OCI-M1 (cell line): Measurements from ENCODE around the gene POLRMT.

Experiments used
- DNase-seq: peaks from one replicate; lab custom pipeline; 2025; lab: John Stamatoyannopoulos, UW

POLRMT gene

DNA sequence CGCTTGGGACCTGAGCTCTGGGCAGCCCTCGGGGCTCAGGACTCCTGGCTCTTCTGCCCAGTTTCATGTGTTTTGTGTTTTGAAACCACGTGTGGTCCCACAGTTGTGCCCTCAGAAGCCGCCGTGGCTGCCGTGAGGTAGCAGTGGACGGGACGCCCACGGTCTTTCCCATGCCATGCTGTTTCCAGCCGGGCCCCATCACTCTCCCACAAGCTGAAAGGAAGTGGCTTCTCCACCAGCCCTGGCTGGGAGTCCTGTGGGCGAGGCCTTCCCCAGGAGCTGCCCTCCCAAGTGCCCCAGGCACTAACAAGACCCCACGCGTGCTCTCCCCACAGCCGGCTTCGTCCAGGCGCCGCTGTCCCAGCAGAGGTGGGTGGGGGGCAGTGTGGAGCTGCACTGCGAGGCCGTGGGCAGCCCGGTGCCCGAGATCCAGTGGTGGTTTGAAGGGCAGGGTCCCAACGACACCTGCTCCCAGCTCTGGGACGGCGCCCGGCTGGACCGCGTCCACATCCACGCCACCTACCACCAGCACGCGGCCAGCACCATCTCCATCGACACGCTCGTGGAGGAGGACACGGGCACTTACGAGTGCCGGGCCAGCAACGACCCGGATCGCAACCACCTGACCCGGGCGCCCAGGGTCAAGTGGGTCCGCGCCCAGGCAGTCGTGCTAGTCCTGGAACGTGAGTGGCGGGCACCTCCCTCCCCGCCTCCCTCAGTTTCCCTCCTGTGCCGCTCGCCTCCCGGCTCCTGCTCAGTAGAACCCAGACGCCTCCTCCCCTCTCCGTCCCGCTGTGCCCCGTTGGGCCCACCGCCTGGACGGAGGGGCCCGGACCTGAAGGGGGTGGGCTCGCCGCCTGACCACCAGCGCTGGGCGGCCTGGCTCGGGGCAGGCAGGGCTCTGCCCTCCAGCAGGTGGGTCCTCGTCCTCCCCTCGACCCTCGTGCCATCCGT lies 55.6 kb downstream of the POLRMT start:
- DNase-seq = no peak

DNA sequence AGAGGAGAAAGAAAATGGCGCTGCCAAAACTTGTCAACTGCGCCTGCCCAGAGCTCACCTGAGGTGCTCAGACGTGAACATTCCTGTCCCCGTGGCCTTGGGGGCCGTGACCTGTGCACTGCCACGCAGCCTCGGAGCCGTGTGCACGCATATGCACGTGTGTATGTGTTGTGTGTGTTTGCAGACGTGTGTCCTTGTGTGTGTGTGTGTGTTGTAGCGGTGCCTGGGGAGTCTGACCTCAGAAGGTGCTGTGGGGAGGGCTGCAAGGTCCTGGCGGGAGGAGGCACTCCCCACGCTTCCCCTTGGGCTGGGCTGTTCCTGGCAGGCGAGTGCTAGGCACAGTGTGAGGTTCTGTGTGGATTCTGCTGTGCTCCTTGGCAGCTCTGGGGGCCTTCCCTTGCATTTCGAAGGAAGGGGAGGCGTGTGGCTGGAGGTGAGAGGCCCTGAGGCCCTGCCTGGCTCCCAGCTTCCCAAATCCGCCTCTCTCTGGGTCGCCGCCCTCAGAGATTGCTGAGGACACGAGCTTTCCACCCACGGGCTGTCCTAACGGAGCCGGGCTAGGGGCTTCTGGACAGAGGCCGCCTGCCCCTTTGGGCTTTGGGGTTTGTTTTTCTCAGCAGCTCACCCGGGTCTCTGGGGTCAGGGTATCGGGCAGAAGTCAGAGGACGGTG lies 56.4 kb downstream of the POLRMT start:
- DNase-seq = no peak

DNA sequence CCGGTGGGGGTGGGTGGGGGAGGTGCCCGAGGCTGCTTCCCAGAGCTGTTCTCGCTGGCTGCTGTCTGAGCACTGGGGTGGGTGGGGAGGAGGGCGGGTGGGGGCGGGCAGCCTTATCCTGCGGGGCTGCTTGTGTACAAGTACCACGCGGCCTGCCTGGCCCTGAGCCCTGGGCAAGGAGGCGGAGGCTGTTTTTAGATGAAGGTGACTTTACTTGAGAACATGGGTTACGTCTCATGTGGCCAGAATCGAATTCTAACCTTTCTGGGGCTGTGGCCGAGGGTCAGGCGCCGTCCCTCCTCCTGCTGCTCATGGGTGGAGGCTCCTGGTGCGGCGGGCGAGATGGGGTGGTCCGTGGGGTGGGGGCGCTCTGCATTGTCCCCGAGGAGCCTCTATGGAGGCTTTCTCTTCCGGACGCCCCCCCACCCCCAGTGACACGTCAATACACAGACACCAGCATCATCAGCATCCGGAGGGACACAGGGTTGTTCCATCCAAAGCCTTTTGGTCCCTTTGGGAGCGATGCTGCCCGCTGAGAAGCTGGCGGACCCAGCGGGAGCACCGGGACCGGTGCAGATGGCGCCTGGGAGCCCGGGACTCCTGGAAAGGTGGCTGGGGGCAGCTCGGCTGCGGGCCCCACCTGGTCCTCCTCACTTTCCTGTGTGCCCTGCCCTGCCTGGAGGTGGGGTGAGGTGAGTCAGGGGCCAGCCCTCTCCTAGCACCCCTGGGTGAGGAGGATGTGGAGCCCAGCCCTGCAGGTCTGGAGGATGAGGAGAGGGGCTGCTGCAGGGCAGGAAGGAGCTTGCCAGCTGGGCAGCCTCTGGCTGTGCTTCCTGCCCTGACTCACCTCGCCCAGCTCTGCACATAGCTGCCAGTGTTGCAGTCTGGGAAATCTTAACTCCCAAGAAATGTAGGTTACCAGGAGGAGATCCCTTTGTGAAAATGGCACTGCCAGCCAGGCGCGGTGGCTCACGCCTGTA lies 57.5 kb downstream of the POLRMT start:
- peak; percentile 48 for DNase-seq

DNA sequence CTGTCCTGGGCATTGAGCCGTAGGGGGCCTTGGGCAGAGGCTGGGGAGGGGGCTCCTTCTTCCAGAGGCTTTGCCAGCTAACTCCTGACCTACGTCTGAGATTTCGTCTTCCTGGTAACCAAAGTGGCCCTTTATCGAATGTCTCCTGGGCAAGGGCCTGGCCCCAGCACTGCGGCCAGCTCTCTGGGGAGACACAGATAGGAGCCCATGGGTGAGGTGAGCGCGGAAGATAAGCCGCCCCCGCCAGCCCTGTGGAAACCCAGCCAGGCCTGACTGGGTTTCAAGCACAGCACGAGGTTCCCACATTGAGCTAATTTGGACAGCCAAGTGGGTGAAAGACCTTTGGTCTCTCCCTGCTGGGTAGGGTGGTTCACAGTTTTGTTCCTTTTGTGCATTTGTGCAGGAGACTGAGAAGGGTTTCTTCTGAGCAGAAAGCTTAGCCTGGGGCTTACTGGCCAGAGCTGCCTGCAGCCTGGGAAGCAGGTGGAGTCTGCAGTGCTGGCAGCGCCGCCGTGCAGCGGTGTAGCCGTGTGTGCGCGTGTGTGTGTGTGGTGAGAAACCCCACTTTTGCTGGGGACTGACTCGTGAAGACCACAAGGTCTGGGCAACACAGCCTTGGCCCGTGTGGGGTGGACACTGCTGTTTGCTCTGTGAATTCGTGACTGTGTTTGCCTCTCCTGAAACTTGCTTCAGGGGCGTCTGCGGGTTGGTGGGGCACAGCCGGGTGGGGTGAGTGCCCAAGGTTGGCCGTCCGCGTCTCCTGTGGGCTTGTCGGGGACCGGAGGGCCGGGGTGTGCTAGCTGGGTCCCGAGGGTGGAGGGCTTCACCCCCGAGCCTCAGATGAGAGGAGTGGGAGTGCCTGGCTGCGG lies 58.4 kb downstream of the POLRMT start:
- peak; percentile 93 for DNase-seq

DNA sequence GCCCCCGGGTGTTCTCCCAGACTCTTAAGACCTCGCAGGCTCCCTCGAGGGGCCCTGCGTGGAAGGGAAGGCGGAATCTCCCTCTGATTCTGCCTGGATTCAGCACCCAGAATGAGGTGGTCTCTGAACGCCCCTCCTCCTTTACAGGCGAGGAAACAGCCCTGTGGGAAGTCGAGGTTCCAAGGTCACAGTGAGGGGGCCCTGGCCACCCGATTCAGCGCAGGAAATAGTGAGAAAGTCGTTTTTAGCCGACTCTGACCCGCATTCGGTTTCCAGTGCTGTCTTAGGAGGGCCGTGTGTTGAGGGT lies 59.9 kb downstream of the POLRMT start:
- DNase-seq = peak; percentile 33

DNA sequence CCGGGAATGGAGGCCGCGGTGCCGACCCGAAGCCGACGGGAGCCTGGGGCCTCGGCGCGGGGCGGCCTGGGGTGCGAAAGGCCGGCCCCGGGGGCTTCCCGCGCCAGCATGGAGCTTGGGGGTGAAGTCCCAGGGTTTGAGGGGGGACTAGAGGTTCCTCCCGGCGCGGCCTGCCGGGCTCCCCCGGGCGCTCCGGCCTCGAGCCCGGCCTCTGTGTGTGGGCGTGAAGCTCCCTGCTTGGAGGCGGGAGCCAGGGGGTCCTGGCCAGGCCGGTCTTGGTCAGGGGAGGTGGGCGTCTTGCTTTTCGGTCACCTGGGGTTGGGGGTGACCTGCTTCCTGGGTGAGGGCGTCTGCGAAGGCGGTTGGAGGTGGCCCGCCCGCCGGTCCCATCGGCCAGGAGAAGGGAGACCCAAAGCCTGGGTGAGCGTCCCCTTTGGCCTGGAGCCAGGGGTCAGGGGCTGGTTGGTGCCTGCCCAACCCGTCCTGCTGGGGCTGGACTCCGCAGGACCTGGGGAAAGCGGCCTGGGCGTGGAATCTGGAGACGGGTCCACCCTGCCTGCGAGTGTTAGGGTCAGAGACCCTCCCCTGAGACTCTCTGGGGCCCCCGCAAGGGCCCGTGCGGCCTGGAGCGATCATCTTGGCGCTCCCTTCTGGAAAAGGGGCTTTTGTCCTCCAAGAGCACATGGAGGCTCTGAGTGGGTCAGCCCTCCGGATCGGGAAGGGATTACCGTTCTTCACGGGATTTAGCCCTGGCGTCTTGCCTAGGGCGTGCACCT lies 60.4 kb downstream of the POLRMT start:
- peak; percentile 35 for DNase-seq

DNA sequence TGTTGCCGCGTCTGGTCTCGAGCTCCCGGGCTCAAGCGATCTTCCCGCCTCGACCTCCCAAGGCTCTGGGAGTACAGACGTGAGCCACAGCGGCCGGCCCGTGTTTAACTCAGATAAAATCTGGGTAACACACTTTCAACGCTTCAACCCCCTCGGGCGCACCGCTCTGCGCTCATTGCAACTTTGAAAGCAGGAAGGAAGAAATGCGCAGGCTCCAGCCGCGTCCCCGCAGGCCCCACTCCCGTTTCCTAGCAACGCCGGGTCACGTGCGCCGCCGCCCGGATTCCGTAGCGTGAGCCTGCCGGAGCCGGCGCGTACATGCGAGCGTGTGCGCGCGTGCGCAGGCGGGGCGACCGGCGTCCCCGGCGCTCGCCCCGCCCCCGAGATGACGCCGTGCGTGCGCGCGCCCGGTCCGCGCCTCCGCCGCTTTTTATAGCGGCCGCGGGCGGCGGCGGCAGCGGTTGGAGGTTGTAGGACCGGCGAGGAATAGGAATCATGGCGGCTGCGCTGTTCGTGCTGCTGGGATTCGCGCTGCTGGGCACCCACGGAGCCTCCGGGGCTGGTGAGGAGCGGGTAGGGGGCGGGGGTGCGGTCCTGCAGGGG lies 61.1 kb downstream of the POLRMT start, which contains the start of gene BSG:
Gene BSG (plus strand): TSS at position 457 of the 603 bp plus-strand sequence. CDS start 39 bp downstream, at position 496.
- DNase-seq = peak; percentile 98

DNA sequence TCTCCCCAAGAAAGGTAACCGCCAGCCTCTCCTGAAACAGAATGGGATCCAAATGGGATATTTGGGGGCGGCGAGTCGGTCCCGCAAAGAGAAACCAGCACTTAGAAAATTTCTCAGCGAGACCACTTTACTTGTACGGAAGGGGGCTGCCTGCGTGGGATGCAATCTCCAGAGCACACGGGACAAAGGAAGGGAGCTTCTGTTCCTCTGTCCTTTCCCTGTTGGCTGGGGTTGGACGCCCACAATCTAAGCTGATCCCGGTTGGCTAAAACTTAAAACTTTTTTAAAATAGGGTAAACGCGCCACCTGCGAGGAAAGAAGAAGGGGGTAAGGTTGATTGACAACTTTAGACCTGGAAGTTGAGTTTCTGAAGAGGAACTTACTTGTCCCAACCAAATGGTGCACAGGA lies 61.8 kb downstream of the POLRMT start:
- peak; percentile 79 for DNase-seq

DNA sequence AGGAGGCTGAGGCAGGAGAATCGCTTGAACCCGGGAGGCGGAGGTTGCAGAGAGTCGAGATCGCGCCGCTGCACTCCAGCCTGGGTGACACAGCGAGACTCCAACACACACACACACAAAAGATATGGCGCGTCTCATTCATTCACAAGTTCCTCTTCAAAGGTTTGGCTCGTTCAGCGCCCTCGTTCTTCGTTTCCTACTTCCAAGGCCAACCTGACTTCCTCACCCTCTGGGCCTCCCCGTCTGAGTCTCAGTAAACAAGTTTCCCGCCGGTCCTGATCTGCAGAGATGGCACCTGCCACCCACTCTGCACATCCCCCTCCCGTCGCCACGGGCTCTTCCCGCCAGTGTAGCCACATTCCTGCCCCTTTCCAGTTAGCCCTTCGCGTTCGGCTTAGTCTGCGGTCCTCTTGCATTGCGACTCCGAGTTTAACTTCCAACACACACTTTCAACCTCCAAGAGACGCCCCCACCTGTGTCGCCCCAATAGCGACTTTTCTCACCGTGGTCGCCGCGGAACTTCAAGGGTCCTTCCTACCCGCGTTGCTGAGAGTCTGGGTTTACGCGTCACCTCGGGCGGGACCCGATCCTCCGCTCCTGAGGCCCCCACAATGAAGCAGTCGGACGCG lies 62.3 kb downstream of the POLRMT start:
- DNase-seq = peak; percentile 77

DNA sequence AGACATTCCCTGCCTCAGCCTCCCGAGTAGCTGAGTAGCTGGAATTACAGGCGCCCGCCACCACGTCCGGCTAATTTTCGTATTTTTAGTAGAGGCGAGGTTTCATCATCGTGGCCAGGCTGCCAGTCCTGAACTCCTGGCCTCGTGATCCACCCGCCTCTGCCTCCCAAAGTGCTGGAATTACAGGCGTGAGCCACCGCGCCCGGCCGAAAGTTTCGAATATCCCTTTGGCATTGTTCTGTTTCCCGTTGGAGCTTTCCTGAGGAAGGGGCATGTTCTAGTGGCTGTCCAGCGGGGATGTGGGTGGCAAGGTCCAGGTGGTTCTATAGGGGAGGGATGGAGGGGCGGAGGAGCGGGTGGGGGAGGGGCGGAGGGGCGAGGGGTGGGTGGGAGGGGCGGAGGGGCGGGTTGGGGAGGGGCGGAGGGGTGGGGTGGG lies 63.1 kb downstream of the POLRMT start:
- DNase-seq = no peak

DNA sequence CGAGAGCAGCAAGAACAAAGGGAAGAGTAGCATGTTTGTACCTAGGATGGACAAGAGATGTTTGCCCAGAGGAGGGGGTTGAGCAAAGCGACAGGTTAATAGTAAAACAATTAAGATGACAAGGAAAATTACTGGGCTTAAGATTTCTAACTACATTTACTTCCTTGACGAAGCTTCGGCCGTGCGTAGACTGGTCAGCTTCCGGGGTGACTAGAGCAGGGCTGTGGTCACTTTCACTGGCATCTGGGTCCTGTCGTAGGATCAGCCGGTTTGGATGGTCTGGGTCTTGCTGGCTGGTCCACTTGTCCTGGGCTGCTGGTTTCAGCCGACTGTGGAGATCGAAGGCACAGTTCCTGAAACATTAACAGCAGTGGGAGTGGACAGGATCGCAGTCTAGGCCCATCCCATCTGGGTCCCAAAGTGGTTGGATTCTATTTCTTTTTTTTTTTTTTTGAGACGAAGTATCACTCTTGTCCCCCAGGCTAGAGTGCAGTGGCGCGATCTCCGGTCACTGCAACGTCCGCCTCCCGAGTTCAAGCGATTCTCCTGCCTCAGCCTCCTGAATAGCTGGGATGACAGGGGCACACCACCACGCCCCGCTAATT lies 65.9 kb downstream of the POLRMT start:
- DNase-seq = no peak
